Vagina (tissue), 2 donors: Measurements from ENCODE around the gene RPL36.

ENCODE experiments used
- CTCF ChIP-seq, 3 experiments: fragments of 450-650 bp in 2 of 3; fragments of 200-600 bp in 1 of 3; sonication (generic) in 1 of 3; IDR thresholded peaks; one replicate each; pipeline ENCODE4 v1.5.1; 2017 to 2019; ENCODE audit warnings: antibody characterized with exemption in 3 of 3, mild to moderate bottlenecking in 2 of 3, moderate library complexity in 2 of 3
- POLR2AphosphoS5 ChIP-seq, 2 donors: sonication (generic); formaldehyde crosslinking; IDR thresholded peaks; one replicate each; pipeline ENCODE4 v1.9.0; 2017; ENCODE audit warnings: antibody characterized with exemption in 2 of 2, mild to moderate bottlenecking in 2 of 2, low read depth in 1 of 2; ENCODE audit not compliant: insufficient read depth in 1 of 2

DNA sequence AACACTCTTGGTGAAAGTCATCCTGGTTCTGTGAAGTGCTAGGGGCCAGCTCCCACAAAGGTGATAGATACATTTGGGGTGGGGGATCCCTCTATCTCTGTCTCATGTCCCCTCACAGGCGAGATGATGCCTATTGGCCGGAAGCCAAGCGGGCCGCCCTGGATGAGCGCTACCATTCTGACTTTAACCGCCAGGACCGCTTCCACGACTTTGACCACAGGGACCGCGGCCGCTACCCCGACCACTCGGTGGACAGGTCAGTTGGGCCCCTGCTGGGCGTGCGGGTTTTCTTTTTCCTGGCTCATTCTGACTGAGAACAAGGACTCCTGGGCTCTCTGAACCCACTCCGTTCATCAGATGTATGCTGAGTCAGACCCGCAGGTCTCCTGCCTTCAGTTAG is 26.2 kb upstream of the RPL36 start:
- TF ChIP-seq CTCF (IDR thresholded peaks at IDR 0.05) (no peak), POLR2AphosphoS5 (IDR thresholded peaks at IDR 0.05; ENCODE audit: insufficient read depth in 1 of 2, low read depth in 1 of 2) (no peak)
